Measurements from ENCODE around the gene RAD51B. TPM values are rescaled to one million over a fixed set of nuclear protein-coding genes. Genes with fewer than 3 reads are reported as not detected.

RAD51B gene
- total RNA-seq (2021), result 14.2 to 27.8 TPM (median 26.4 TPM) in 3 replicates
- percentile 63 among the genes with signal in this experiment for Bru-seq, nascent RNA
- long read RNA-seq, experiment 1, partial matches to known transcripts, result 0 of 29 reads
- long read RNA-seq, experiment 1, other reads (novel, unspliced or antisense), result 26 of 29 reads
- long read RNA-seq, experiment 2, partial matches to known transcripts, result 0 of 7 reads
- long read RNA-seq, experiment 2, other reads (novel, unspliced or antisense), result 7 of 7 reads
- long read RNA-seq, experiment 3, partial matches to known transcripts, result 0 of 3 reads
- long read RNA-seq, experiment 3, other reads (novel, unspliced or antisense), result 2 of 3 reads

DNA sequence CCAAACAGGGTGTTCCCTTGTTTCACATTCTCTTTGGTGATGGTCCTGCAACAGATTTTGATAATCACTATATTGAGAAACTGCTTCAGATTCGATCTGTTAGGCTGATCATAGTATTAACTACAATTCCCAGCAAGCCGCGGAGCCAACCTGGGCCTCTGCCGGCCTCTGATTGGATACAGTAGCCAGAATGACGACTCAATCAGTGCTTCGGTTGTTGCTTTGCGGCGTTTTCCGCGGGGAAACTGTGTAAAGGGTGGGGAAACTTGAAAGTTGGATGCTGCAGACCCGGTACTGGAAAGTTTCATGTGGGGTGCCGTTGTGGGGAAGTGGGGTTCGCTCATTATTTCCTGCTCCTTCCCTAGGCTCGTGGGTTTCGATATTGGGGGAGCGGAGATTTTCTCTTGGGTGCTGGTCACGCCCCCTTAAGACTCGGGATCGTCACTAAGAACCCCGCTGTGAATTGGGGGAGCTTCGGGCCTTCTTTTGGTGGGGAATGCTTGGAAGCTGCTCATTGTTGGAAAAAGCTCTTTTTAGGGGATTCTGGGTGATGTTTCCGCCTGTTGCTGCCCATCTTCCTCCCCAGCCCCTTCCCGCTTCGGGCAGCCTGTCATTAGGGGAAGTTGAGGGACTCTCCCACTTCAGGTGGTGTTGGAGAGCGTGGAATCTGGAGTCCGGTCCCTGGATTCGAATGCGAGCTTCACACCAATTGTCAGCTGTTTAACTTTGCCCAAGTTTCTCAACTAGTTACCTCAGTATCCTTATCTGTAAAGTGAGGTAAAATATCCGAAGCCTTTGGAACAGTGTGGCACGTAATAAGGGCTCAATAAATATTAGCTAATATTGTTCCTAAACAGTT, at the start of gene RAD51B:
RAD51B (plus strand) TSS at position 217 of the 859 bp plus-strand sequence.
- H3K4me1 Mint-ChIP-seq, result peaks cover 32% of the 10 kb centered on the region
- H3K27ac Mint-ChIP-seq, result peak within 1 kb of the TSS; percentile 94
- DNase-seq (ENCODE audit: low spot score) (peak; percentile 82), ATAC-seq (peak; percentile 56)
- H3K9me3 Mint-ChIP-seq, result no peaks in the 10 kb centered on the region
- ChIA-PET CTCF (no interaction called here), POLR2A (interaction anchor here (0.7 kb wide), 1 partner anchor 24 kb away, joined by 3 read pairs; no protein-coding TSS in a partner anchor)
- TF ChIP-seq GTF2I (CRISPR knock-in tag; conservative IDR thresholded peaks at IDR 0.05) (no peak), NFYB (CRISPR knock-in tag; conservative IDR thresholded peaks at IDR 0.05; ENCODE audit: low read depth) (peak; percentile 93), CREM (CRISPR knock-in tag; IDR thresholded peaks at IDR 0.05) (0 out of 2 replicates have a peak, but pooled peaks have one; percentile 21)
- TF ChIP-seq, protein P1, sequence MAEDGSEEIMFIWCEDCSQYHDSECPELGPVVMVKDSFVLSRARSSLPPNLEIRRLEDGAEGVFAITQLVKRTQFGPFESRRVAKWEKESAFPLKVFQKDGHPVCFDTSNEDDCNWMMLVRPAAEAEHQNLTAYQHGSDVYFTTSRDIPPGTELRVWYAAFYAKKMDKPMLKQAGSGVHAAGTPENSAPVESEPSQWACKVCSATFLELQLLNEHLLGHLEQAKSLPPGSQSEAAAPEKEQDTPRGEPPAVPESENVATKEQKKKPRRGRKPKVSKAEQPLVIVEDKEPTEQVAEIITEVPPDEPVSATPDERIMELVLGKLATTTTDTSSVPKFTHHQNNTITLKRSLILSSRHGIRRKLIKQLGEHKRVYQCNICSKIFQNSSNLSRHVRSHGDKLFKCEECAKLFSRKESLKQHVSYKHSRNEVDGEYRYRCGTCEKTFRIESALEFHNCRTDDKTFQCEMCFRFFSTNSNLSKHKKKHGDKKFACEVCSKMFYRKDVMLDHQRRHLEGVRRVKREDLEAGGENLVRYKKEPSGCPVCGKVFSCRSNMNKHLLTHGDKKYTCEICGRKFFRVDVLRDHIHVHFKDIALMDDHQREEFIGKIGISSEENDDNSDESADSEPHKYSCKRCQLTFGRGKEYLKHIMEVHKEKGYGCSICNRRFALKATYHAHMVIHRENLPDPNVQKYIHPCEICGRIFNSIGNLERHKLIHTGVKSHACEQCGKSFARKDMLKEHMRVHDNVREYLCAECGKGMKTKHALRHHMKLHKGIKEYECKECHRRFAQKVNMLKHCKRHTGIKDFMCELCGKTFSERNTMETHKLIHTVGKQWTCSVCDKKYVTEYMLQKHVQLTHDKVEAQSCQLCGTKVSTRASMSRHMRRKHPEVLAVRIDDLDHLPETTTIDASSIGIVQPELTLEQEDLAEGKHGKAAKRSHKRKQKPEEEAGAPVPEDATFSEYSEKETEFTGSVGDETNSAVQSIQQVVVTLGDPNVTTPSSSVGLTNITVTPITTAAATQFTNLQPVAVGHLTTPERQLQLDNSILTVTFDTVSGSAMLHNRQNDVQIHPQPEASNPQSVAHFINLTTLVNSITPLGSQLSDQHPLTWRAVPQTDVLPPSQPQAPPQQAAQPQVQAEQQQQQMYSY (CRISPR knock-in tag; IDR thresholded peaks at IDR 0.05), result peak; percentile 41; the same call in 1 of the 2 replicates
- TF ChIP-seq, protein P2, sequence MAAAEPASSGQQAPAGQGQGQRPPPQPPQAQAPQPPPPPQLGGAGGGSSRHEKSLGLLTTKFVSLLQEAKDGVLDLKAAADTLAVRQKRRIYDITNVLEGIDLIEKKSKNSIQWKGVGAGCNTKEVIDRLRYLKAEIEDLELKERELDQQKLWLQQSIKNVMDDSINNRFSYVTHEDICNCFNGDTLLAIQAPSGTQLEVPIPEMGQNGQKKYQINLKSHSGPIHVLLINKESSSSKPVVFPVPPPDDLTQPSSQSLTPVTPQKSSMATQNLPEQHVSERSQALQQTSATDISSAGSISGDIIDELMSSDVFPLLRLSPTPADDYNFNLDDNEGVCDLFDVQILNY (CRISPR knock-in tag; IDR thresholded peaks at IDR 0.05), result 0 out of 2 replicates have a peak, but pooled peaks have one; percentile 11
- no peaks in the 10 kb centered on the region for H3K36me3 Mint-ChIP-seq
- H3K4me3 Mint-ChIP-seq, result peak within 1 kb of the TSS; percentile 95
- no peaks in the 10 kb centered on the region for H3K27me3 Mint-ChIP-seq (ENCODE audit: low read depth)

DNA sequence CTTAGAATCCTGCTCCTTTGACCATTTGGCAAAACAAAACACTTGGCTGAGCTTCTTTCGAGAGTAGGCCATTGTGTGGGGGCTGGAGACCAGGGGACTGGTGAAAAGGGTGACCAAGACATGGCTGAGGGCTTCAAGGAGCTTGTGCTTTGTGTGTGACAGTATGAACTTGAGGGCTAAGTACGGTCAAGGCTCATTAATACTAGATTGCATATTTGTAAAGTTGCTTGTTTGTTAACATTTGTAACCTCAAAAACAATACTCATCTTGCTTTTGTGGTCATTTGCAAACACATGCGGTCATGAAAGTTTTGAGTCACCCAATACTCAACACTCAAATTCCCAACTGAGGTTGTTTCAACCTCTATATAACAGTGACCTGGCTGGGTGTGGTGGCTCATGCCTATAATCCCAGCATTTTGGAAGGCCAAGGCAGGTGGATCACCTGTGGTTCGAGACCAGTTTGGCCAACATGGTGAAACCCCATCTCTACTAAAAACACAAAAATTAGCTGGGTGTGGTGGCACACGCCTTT, 45.7 kb upstream of the RAD51B start:
- DNase-seq (ENCODE audit: low spot score) (no peak), ATAC-seq (no peak)
- H3K36me3 Mint-ChIP-seq, result peaks cover 67% of the 10 kb centered on the region
- H3K9me3 Mint-ChIP-seq, result no peaks in the 10 kb centered on the region
- H3K4me1 Mint-ChIP-seq, result no peaks in the 10 kb centered on the region
- H3K27me3 Mint-ChIP-seq (ENCODE audit: low read depth), result no peaks in the 10 kb centered on the region
- CTCF ChIA-PET, result no interaction called here
- no peak overlapping the region for H3K27ac Mint-ChIP-seq
- POLR2A ChIA-PET, result no interaction called here
- no peak for TF ChIP-seq RORB (CRISPR knock-in tag; IDR thresholded peaks at IDR 0.05)
- TF ChIP-seq, protein P3, sequence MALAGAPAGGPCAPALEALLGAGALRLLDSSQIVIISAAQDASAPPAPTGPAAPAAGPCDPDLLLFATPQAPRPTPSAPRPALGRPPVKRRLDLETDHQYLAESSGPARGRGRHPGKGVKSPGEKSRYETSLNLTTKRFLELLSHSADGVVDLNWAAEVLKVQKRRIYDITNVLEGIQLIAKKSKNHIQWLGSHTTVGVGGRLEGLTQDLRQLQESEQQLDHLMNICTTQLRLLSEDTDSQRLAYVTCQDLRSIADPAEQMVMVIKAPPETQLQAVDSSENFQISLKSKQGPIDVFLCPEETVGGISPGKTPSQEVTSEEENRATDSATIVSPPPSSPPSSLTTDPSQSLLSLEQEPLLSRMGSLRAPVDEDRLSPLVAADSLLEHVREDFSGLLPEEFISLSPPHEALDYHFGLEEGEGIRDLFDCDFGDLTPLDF (CRISPR knock-in tag; IDR thresholded peaks at IDR 0.05), result no peak
- H3K4me3 Mint-ChIP-seq, result no peak overlapping the region

DNA sequence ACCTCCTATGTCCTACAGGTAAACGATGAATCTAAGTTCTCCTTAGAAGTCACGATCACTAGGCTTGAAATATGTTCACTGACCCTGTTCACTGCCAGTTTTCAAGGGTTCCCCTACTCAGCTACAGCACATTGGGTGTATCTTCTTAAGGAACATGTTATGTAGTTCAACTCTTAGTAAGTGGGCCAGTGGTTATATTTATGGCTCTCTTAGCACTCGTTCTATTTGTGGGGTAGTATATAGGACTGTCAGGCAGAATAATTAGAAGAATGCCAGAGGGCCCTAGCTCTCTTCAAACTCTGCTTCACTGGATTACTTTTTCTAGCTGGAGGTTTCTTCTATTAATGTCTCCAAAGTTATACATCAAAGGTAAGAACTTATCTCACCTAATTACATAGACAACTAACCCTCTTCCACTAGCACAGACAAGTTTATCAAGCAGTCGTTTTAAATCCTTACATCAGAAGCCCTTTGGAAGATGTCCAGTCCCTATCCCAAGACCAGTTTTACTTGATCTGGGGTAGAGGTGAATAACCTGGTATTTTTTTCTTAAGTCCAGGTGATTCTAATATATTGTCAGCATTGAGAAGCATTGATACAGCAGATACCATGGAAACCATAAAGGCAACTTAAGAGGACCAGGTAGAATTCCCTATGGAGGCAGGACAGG, 42.8 kb upstream of the RAD51B start:
- Mint-ChIP-seq H3K9me3 (no peaks in the 10 kb centered on the region), H3K27ac (no peak overlapping the region), H3K4me1 (no peaks in the 10 kb centered on the region), H3K27me3 (ENCODE audit: low read depth) (no peaks in the 10 kb centered on the region), H3K36me3 (peaks cover 67% of the 10 kb centered on the region), H3K4me3 (no peak overlapping the region)
- ChIA-PET POLR2A (no interaction called here), CTCF (no interaction called here)
- DNase-seq (ENCODE audit: low spot score) (no peak), ATAC-seq (no peak)
- no peak for TF ChIP-seq NFATC4 (CRISPR knock-in tag; IDR thresholded peaks at IDR 0.05)
- no peak for TF ChIP-seq CREB1 (CRISPR knock-in tag; IDR thresholded peaks at IDR 0.05)
- TF ChIP-seq MXD4 (CRISPR knock-in tag; IDR thresholded peaks at IDR 0.05; ENCODE audit: borderline replicate concordance), result no peak
- no peak for TF ChIP-seq FOXP1 (CRISPR knock-in tag; IDR thresholded peaks at IDR 0.05; ENCODE audit: borderline replicate concordance)
- TF ChIP-seq CBFB (CRISPR knock-in tag; IDR thresholded peaks at IDR 0.05; ENCODE audit: low read depth), result no peak
- no peak for TF ChIP-seq TCF7 (CRISPR knock-in tag; IDR thresholded peaks at IDR 0.05; ENCODE audit: low read depth)
- TF ChIP-seq, protein P4, sequence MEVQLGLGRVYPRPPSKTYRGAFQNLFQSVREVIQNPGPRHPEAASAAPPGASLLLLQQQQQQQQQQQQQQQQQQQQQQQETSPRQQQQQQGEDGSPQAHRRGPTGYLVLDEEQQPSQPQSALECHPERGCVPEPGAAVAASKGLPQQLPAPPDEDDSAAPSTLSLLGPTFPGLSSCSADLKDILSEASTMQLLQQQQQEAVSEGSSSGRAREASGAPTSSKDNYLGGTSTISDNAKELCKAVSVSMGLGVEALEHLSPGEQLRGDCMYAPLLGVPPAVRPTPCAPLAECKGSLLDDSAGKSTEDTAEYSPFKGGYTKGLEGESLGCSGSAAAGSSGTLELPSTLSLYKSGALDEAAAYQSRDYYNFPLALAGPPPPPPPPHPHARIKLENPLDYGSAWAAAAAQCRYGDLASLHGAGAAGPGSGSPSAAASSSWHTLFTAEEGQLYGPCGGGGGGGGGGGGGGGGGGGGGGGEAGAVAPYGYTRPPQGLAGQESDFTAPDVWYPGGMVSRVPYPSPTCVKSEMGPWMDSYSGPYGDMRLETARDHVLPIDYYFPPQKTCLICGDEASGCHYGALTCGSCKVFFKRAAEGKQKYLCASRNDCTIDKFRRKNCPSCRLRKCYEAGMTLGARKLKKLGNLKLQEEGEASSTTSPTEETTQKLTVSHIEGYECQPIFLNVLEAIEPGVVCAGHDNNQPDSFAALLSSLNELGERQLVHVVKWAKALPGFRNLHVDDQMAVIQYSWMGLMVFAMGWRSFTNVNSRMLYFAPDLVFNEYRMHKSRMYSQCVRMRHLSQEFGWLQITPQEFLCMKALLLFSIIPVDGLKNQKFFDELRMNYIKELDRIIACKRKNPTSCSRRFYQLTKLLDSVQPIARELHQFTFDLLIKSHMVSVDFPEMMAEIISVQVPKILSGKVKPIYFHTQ (CRISPR knock-in tag; IDR thresholded peaks at IDR 0.05), result no peak
- TF ChIP-seq, protein P5, sequence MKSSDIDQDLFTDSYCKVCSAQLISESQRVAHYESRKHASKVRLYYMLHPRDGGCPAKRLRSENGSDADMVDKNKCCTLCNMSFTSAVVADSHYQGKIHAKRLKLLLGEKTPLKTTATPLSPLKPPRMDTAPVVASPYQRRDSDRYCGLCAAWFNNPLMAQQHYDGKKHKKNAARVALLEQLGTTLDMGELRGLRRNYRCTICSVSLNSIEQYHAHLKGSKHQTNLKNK (CRISPR knock-in tag; IDR thresholded peaks at IDR 0.05), result no peak
- no peak for TF ChIP-seq ZBTB21 (CRISPR knock-in tag; IDR thresholded peaks at IDR 0.05; ENCODE audit: borderline replicate concordance)
